Measurements from ENCODE around the gene NAP1L4.

NAP1L4 gene

DNA sequence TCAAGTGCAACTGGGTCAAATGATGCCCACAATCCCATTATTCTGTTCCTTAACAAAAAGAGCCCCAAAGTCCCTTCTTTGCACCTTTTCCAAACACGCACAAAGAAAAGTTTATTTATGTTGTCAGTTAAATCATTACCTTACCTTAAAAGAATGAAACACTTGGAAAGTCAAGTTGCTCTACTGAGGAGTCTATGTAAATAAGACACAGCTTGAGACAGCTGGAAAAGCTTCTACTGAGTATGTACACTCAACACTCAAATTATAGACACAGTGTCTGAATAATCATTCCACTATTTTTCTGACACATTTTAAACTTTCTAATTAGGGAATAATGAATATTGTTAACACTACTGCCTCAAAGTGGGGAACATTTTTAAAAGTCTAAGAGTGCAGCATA, 41.3 kb downstream of the NAP1L4 start:
- Histone ChIP-seq H3K4me2 (ENCODE audit: low read length) (no peak overlapping the region), H4K20me1 (ENCODE audit: insufficient read depth, low read length) (no peaks in the 10 kb centered on the region), H2AFZ (ENCODE audit: low read length) (no peak overlapping the region)

DNA sequence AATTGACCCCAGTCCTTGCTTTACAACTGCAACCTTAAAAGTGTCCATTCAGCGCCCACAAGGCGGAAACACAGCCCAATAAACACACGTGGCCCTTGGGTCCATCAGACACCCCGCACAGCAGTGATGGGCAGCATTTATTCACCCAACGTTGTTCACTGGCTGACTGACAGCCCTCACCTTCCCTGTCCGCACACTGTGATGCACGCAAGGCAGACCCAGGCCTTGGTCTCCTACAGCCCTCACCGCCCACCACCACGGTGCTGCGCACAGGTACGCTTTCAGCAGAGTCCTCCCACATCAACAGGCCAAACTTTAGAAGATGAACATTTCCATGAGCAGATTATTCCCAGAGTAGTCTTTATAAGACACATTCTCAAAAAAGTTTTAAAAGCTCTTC, 42.2 kb downstream of the NAP1L4 start:
- Histone ChIP-seq H3K4me2 (ENCODE audit: low read length) (no peak overlapping the region), H3K36me3 (ENCODE audit: insufficient read depth, low read length) (peaks cover 100% of the 10 kb centered on the region), H4K20me1 (ENCODE audit: insufficient read depth, low read length) (no peaks in the 10 kb centered on the region), H3F3A (ENCODE audit: insufficient read depth, low read length) (no peaks in the 10 kb centered on the region), H3K9me3 (ENCODE audit: low read length) (no peaks in the 10 kb centered on the region), H3K27ac (ENCODE audit: low read depth, low read length, poor library complexity, severe bottlenecking) (no peak overlapping the region), H3K4me3 (ENCODE audit: low read depth, low read length, poor library complexity, severe bottlenecking) (no peak overlapping the region), H3K4me1 (ENCODE audit: insufficient read depth, low read length, severe bottlenecking) (no peaks in the 10 kb centered on the region), H3K79me2 (ENCODE audit: insufficient read depth, low read length) (no peaks in the 10 kb centered on the region), H3K27me3 (ENCODE audit: insufficient read depth, low read length) (no peaks in the 10 kb centered on the region), H3K9me2 (ENCODE audit: low read depth, low read length) (no peaks in the 10 kb centered on the region), H2AFZ (ENCODE audit: low read length) (no peak overlapping the region), H3K9ac (ENCODE audit: low read length) (no peak overlapping the region)
- TF ChIP-seq, protein P1, sequence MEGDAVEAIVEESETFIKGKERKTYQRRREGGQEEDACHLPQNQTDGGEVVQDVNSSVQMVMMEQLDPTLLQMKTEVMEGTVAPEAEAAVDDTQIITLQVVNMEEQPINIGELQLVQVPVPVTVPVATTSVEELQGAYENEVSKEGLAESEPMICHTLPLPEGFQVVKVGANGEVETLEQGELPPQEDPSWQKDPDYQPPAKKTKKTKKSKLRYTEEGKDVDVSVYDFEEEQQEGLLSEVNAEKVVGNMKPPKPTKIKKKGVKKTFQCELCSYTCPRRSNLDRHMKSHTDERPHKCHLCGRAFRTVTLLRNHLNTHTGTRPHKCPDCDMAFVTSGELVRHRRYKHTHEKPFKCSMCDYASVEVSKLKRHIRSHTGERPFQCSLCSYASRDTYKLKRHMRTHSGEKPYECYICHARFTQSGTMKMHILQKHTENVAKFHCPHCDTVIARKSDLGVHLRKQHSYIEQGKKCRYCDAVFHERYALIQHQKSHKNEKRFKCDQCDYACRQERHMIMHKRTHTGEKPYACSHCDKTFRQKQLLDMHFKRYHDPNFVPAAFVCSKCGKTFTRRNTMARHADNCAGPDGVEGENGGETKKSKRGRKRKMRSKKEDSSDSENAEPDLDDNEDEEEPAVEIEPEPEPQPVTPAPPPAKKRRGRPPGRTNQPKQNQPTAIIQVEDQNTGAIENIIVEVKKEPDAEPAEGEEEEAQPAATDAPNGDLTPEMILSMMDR (IDR thresholded peaks at IDR 0.05; ENCODE audit: low read length): no peak

More for the DNA sequence above, 41.3 kb downstream of the NAP1L4 start:
- H3K79me2 ChIP-seq (ENCODE audit: insufficient read depth, low read length): no peaks in the 10 kb centered on the region
- no peaks in the 10 kb centered on the region for H3K27me3 ChIP-seq (ENCODE audit: insufficient read depth, low read length)
- H3K27ac ChIP-seq (ENCODE audit: low read depth, low read length, poor library complexity, severe bottlenecking): no peak overlapping the region
- peaks cover 100% of the 10 kb centered on the region for H3K36me3 ChIP-seq (ENCODE audit: insufficient read depth, low read length)
- H3F3A ChIP-seq (ENCODE audit: insufficient read depth, low read length): no peaks in the 10 kb centered on the region
- no peaks in the 10 kb centered on the region for H3K9me3 ChIP-seq (ENCODE audit: low read length)
- no peaks in the 10 kb centered on the region for H3K4me1 ChIP-seq (ENCODE audit: insufficient read depth, low read length, severe bottlenecking)
- TF ChIP-seq EZH2 (IDR thresholded peaks at IDR 0.05; ENCODE audit: borderline replicate concordance, low read length): no peak
- TF ChIP-seq, protein P1 (IDR thresholded peaks at IDR 0.05; ENCODE audit: low read length): no peak
- no peak overlapping the region for H3K4me3 ChIP-seq (ENCODE audit: low read depth, low read length, poor library complexity, severe bottlenecking)
- no peaks in the 10 kb centered on the region for H3K9me2 ChIP-seq (ENCODE audit: low read depth, low read length)
- H3K9ac ChIP-seq (ENCODE audit: low read length): no peak overlapping the region

DNA sequence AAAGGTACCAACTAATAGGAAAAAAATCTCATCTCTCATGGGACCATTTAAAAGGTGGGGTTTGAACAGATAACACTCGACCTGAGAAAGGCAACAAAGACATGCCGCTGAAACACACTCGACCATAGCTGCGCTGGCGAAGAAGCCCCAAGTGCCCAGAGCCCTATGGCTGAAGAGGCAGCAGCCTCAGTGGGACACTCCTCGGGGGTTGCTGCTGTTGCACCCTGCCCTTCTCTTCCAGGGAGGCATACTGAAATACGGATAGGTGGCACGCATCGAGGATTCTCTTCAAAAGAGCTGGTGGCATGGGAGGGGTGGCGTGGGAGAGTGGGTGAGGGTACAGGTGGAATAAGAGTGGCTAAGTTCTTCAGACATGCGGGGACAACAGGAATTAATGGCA, 44.4 kb downstream of the NAP1L4 start:
- H2AFZ ChIP-seq (ENCODE audit: low read length): no peak overlapping the region
- H4K20me1 ChIP-seq (ENCODE audit: insufficient read depth, low read length): no peaks in the 10 kb centered on the region
- no peak overlapping the region for H3K4me2 ChIP-seq (ENCODE audit: low read length)
- H3K4me1 ChIP-seq (ENCODE audit: insufficient read depth, low read length, severe bottlenecking): peaks cover 5% of the 10 kb centered on the region
- H3K36me3 ChIP-seq (ENCODE audit: insufficient read depth, low read length): peaks cover 94% of the 10 kb centered on the region
- no peaks in the 10 kb centered on the region for H3K9me2 ChIP-seq (ENCODE audit: low read depth, low read length)
- H3K27ac ChIP-seq (ENCODE audit: low read depth, low read length, poor library complexity, severe bottlenecking): no peak overlapping the region
- H3K27me3 ChIP-seq (ENCODE audit: insufficient read depth, low read length): no peaks in the 10 kb centered on the region
- no peak overlapping the region for H3K4me3 ChIP-seq (ENCODE audit: low read depth, low read length, poor library complexity, severe bottlenecking)
- H3K79me2 ChIP-seq (ENCODE audit: insufficient read depth, low read length): no peaks in the 10 kb centered on the region
- no peaks in the 10 kb centered on the region for H3K9me3 ChIP-seq (ENCODE audit: low read length)
- no peak overlapping the region for H3K9ac ChIP-seq (ENCODE audit: low read length)
- no peak for TF ChIP-seq EZH2 (IDR thresholded peaks at IDR 0.05; ENCODE audit: borderline replicate concordance, low read length)
- TF ChIP-seq, protein P1 (IDR thresholded peaks at IDR 0.05; ENCODE audit: low read length): no peak
- no peaks in the 10 kb centered on the region for H3F3A ChIP-seq (ENCODE audit: insufficient read depth, low read length)

Measured in OCI-LY1 (cell line).